Uterus (tissue), 2 donors: ENCODE results near the gene GNPTAB.

Source experiments
- POLR2A ChIP-seq, 2 donors: fragments of 450-650 bp; IDR thresholded peaks; one replicate each; pipeline ENCODE4 v1.6.1; 2016; ENCODE audit warnings: antibody characterized with exemption in 2 of 2, mild to moderate bottlenecking in 1 of 2, moderate library complexity in 1 of 2
- TF ChIP-seq, protein P1 (sequence below), 4 experiments: fragments of 200-600 bp in 2 of 4; fragments of 450-650 bp in 2 of 4; sonication (generic) in 2 of 4; IDR thresholded peaks; one replicate each; pipeline ENCODE4 v1.5.1; 2016 to 2019; ENCODE audit warnings: antibody characterized with exemption in 4 of 4, mild to moderate bottlenecking in 2 of 4, moderate library complexity in 1 of 4

DNA sequence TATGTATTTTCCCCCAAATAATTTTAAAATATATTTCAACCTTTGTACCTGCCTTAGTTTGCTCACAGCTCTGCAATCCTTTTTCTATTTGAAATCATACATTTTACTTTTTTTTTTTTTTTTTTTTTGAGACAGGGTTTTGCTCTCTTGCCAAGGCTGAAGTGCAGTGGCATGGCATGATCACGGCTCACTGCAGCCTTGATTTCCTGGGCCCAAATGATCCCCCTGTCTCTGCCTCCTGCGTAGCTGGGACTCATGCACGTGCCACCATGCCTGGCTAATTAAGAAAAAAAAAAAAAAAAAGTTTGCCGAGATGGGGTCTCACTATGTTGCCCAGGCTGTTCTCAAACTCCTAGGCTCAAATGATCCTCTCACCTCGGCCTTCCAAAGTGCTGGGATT is 90.2 kb downstream of the GNPTAB start:
- TF ChIP-seq, protein P1, sequence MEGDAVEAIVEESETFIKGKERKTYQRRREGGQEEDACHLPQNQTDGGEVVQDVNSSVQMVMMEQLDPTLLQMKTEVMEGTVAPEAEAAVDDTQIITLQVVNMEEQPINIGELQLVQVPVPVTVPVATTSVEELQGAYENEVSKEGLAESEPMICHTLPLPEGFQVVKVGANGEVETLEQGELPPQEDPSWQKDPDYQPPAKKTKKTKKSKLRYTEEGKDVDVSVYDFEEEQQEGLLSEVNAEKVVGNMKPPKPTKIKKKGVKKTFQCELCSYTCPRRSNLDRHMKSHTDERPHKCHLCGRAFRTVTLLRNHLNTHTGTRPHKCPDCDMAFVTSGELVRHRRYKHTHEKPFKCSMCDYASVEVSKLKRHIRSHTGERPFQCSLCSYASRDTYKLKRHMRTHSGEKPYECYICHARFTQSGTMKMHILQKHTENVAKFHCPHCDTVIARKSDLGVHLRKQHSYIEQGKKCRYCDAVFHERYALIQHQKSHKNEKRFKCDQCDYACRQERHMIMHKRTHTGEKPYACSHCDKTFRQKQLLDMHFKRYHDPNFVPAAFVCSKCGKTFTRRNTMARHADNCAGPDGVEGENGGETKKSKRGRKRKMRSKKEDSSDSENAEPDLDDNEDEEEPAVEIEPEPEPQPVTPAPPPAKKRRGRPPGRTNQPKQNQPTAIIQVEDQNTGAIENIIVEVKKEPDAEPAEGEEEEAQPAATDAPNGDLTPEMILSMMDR (IDR thresholded peaks at IDR 0.05), result no peak
- TF ChIP-seq POLR2A (IDR thresholded peaks at IDR 0.05), result no peak
